K562 (cell line): ENCODE measurements around the gene GAL3ST1. TPM values are rescaled to one million over a fixed set of nuclear protein-coding genes. Genes with fewer than 3 reads are reported as not detected.

Source experiments
- ATAC-seq: fragments of 200-7000 bp; cut with Tn5 transposase; 3 replicates; pipeline ENCODE4 v1.9.1; 2020; ENCODE audit warnings: moderate library complexity
- BruUV-seq: library from RNA; stranded (reverse); fragments of 400-500 nt; replicated peaks from 2 replicates; lab custom pipeline; 2021; lab: Mats Ljungman, UMichigan
- CTCF ChIA-PET: fragments of 300-600 bp; formaldehyde crosslinking; extraction: SDS; loops from one replicate; lab custom pipeline; 2021; ENCODE audit warnings: low intra/inter-chr PET ratio; lab: Yijun Ruan, JAX
- POLR2A ChIA-PET: fragments of 300-600, 350-650 bp; sonication (Branson Sonifier 250); formaldehyde crosslinking; extraction: SDS; loops from one replicate; lab custom pipeline; 2021; ENCODE audit warnings: antibody characterized with exemption, inconsistent platforms; lab: Yijun Ruan, JAX
- DNase-seq, 4 experiments: peaks; one replicate each; pipeline versions ENCODE4 v3.0.0 to v3.0.0-alpha.2; 2011 to 2018; ENCODE audit warnings: low spot score in 3 of 4, mixed read lengths in 3 of 4; ENCODE audit errors: extremely low read depth in 1 of 4
- FAIRE-seq: peaks from 2 replicates; lab custom pipeline; 2011; peaks lifted over from hg19 to GRCh38; lab: Jason Lieb, UNC
- H2AFZ ChIP-seq: 2 replicates; pipeline ENCODE4 v1.6.0; 2011; ENCODE audit warnings: low read depth, low read length, control low read depth, inconsistent platforms
- H3K27ac ChIP-seq: fragments of 200-600 bp; 3 replicates; pipeline ENCODE4 v1.8.0; 2011; ENCODE audit warnings: low read depth, mild to moderate bottlenecking, control low read depth, inconsistent platforms, low read length, moderate library complexity, mixed read lengths; ENCODE audit errors: extremely low read depth
- H3K27me3 ChIP-seq, 2 experiments: fragments of 300-600 bp in 1 of 2; 2 replicates in 1 of 2; 3 replicates in 1 of 2; pipeline versions ENCODE4 v1.6.0 to v1.8.0; 2011; ENCODE audit warnings: inconsistent platforms in 2 of 2, low read length in 2 of 2, mild to moderate bottlenecking in 1 of 2, mixed read lengths in 1 of 2, moderate library complexity in 1 of 2; ENCODE audit not compliant: control insufficient read depth in 2 of 2, insufficient read depth in 2 of 2
- H3K36me3 ChIP-seq: fragments of 300-600 bp; 3 replicates; pipeline ENCODE4 v1.8.0; 2011; ENCODE audit warnings: mild to moderate bottlenecking, low read length, inconsistent platforms; ENCODE audit not compliant: control insufficient read depth, insufficient read depth
- H3K4me1 ChIP-seq, 2 experiments: fragments of 200-600 bp in 1 of 2; replicated peaks in 1 of 2; 2 replicates in 1 of 2; 3 replicates in 1 of 2; pipeline versions ENCODE4 v1.5.1 to v1.8.0; 2011; ENCODE audit warnings: inconsistent platforms in 2 of 2, low read length in 2 of 2, mild to moderate bottlenecking in 1 of 2, mixed read lengths in 1 of 2, moderate library complexity in 1 of 2; ENCODE audit not compliant: control insufficient read depth in 2 of 2, insufficient read depth in 2 of 2
- H3K4me2 ChIP-seq: 2 replicates; pipeline ENCODE4 v1.6.1; 2011; ENCODE audit warnings: low read length, control low read depth, inconsistent platforms, mixed read lengths; ENCODE audit not compliant: insufficient read depth
- H3K4me3 ChIP-seq: fragments of 200-600 bp; sonication (generic), shearing (Covaris generic); 2 replicates; pipeline ENCODE4 v1.5.1; 2016; ENCODE audit warnings: control low read depth, inconsistent platforms
- H3K79me2 ChIP-seq: fragments of 200-600 bp; 3 replicates; pipeline ENCODE4 v1.8.0; 2011; ENCODE audit warnings: low read length, inconsistent platforms; ENCODE audit not compliant: control insufficient read depth, insufficient read depth
- H3K9ac ChIP-seq, 2 experiments: 2 replicates each; pipeline versions ENCODE4 v1.6.0 to v1.6.1; 2011; ENCODE audit warnings: low read depth in 2 of 2, low read length in 2 of 2, control low read depth in 1 of 2, inconsistent platforms in 1 of 2, mild to moderate bottlenecking in 1 of 2, mixed read lengths in 1 of 2; ENCODE audit not compliant: insufficient read depth in 1 of 2
- H3K9me1 ChIP-seq: one replicate; pipeline ENCODE4 v1.6.0; 2011; ENCODE audit warnings: inconsistent platforms, mild to moderate bottlenecking, low read length, moderate library complexity; ENCODE audit not compliant: control insufficient read depth, insufficient read depth
- H3K9me3 ChIP-seq: replicated peaks from 2 replicates; pipeline ENCODE4 v1.5.1; 2011; ENCODE audit warnings: low read depth, low read length, inconsistent platforms; ENCODE audit not compliant: control insufficient read depth, insufficient read depth
- H4K20me1 ChIP-seq: replicated peaks from 2 replicates; pipeline ENCODE4 v1.6.1; 2011; ENCODE audit warnings: low read length, inconsistent platforms, mixed read lengths; ENCODE audit not compliant: control insufficient read depth, insufficient read depth
- ATF1 ChIP-seq, 2 experiments: fragments of 450-650 bp in 1 of 2; IDR thresholded peaks; 2 replicates each; pipeline ENCODE4 v1.6.1; 2016; ENCODE audit warnings: missing compliant biosample characterization in 1 of 2, missing genetic modification characterization in 1 of 2
- CC2D1A ChIP-seq: fragments of 450-650 bp; IDR thresholded peaks from 2 replicates; pipeline ENCODE4 v1.6.1; 2017; ENCODE audit warnings: mild to moderate bottlenecking
- FOXP1 ChIP-seq: sonication (generic); formaldehyde crosslinking; IDR thresholded peaks from 2 replicates; pipeline ENCODE4 v1.8.0; 2022; ENCODE audit warnings: mild to moderate bottlenecking, missing genetic modification reagents
- MEIS2 ChIP-seq: fragments of 450-650 bp; IDR thresholded peaks from 2 replicates; pipeline ENCODE4 v1.6.1; 2014; ENCODE audit warnings: mild to moderate bottlenecking; ENCODE audit not compliant: partially characterized antibody
- MGA ChIP-seq: fragments of 450-650 bp; IDR thresholded peaks from 2 replicates; pipeline ENCODE4 v1.6.1; 2016; ENCODE audit warnings: mild to moderate bottlenecking, moderate library complexity
- NR0B1 ChIP-seq: fragments of 450-650 bp; IDR thresholded peaks from one replicate; pipeline ENCODE4 v1.6.1; 2018; ENCODE audit warnings: mild to moderate bottlenecking, moderate library complexity; ENCODE audit not compliant: partially characterized antibody
- NR2C2 ChIP-seq, 2 experiments: fragments of 200-800 bp in 1 of 2; sonication (Bioruptor generic) in 1 of 2; sonication (generic) in 1 of 2; formaldehyde crosslinking in 1 of 2; IDR thresholded peaks; 2 replicates each; pipeline versions ENCODE4 v1.6.1 to v1.8.0; 2016 to 2022; ENCODE audit warnings: mild to moderate bottlenecking in 1 of 2, missing compliant biosample characterization in 1 of 2, missing genetic modification characterization in 1 of 2, missing genetic modification reagents in 1 of 2
- SIN3B ChIP-seq: fragments of 450-650 bp; IDR thresholded peaks from 2 replicates; pipeline ENCODE4 v1.6.1; 2017; ENCODE audit warnings: low read depth, mild to moderate bottlenecking, moderate library complexity
- TSC22D4 ChIP-seq: fragments of 450-650 bp; IDR thresholded peaks from 2 replicates; pipeline ENCODE4 v1.6.1; 2016; ENCODE audit warnings: missing genetic modification characterization, missing biosample characterization, control low read depth
- WGBS: fragments of 100-300 bp; shearing (Covaris generic); methylation state at CpG from one replicate; pipeline ENCODE4 v1.1.6; 2016; ENCODE audit warnings: low coverage, mixed read lengths; ENCODE audit not compliant: insufficient coverage; ENCODE audit errors: missing lambda C conversion rate; 5-methylcytosine and 5-hydroxymethylcytosine counted together
- in situ Hi-C: fragments of 300-500 bp; cut with MboI; formaldehyde crosslinking; loops from 4 replicates; pipeline ENCODE4 v1.15.0; 2018; ENCODE audit warnings: inconsistent platforms, mixed read lengths
- intact Hi-C: fragments of 100-400 bp; cut with micrococcal nuclease; formaldehyde crosslinking; loops from 2 replicates; pipeline ENCODE4 v1.14.2; 2022
- polyA plus RNA-seq, 8 experiments: library from polyadenylated mRNA; depleted of rRNA in 4 of 8; stranded (reverse) in 5 of 8; unstranded in 3 of 8; fragments of >200 nt; fragmentation: Nextera tagmentation in 2 of 8; fragmentation: Illumina TruSeq in 1 of 8; extraction: Ambion mirVana in 2 of 8; extraction: Trizol in 1 of 8; gene quantifications; 2 replicates each; pipeline versions ENCODE4 v1.2.1 to v1.2.3, GENCODE V29; 2011 to 2014; ENCODE audit warnings: inconsistent platforms in 1 of 8, missing spikeins in 1 of 8
- total RNA-seq, 7 experiments: library from RNA; depleted of rRNA in 6 of 7; stranded (reverse); fragments of >200 nt in 6 of 7; fragmentation: Illumina TruSeq in 2 of 7; extraction: Trizol in 2 of 7; gene quantifications; 2 replicates each; pipeline versions ENCODE4 v1.2.1 to v1.2.3, GENCODE V29; 2011 to 2021; ENCODE audit warnings: low replicate concordance in 1 of 7

GAL3ST1 gene
- total and polyA plus RNA-seq, 9 of the 15 experiments (the other 6 are each of a cell fraction or from before 2014, with no cell fraction given) = 0.03 to 1.9 (median 0.33) TPM; not detected in 1

GRCh38 chr22:30537083-30537731 lies 37.3 kb downstream of the GAL3ST1 start:
- intact Hi-C loops (no loop called here), in situ Hi-C loops (no loop called here)
- Histone ChIP-seq H3K4me2 (no peak overlapping the region), H3K36me3 (no peaks in the 10 kb centered on the region), H3K27me3 (no peaks in the 10 kb centered on the region), H4K20me1 (no peaks in the 10 kb centered on the region), H3K4me3 (no peak overlapping the region), H3K27ac (no peak overlapping the region), H3K9ac (peak overlapping the region in 1 of 2 experiments; percentile 45; a peak in 1 of 4 replicates), H3K4me1 (peaks cover 0 to 9% of the 10 kb centered on the region in 2 experiments; a peak in 3 of 5 replicates), H3K79me2 (no peaks in the 10 kb centered on the region), H2AFZ (no peak overlapping the region), H3K9me1 (no peaks in the 10 kb centered on the region), H3K9me3 (no peaks in the 10 kb centered on the region)
- CTCF ChIA-PET = no interaction called here
- ATAC-seq (no peak), FAIRE-seq (no peak), DNase-seq (no peak)
- 35% methylated on average over 9 of the region's 9 CpGs for WGBS
- POLR2A ChIA-PET = no interaction called here
- BruUV-seq = no TSS peak
- TF ChIP-seq CC2D1A = no peak
- no peak for TF ChIP-seq NR2C2 (CRISPR knock-in tag; IDR thresholded peaks at IDR 0.05)
- no peak for TF ChIP-seq NR2C2 (tag; IDR thresholded peaks at IDR 0.05)
- no peak for TF ChIP-seq TSC22D4 (tag)
- no peak for TF ChIP-seq MGA
- TF ChIP-seq MEIS2 = no peak
- no peak for TF ChIP-seq NR0B1
- no peak for TF ChIP-seq FOXP1 (CRISPR knock-in tag)
- no peak for TF ChIP-seq ATF1 (CRISPR knock-in tag; IDR thresholded peaks at IDR 0.05)
- TF ChIP-seq ATF1 (tag; IDR thresholded peaks at IDR 0.05) = peak; percentile 25; the same call in 1 of the 2 replicates
- TF ChIP-seq SIN3B = no peak
